Stimulated activated CD8-positive, alpha-beta memory T cell treated with anti-CD3 and anti-CD28 coated beads, Interleukin-15, amount 100 ng/mL, for 1 hour (primary cell): ENCODE results near the gene RAD51D.
"Not testable (repeated sequence)": the region's sequence is repeated elsewhere in the genome, so short reads cannot be mapped to it uniquely, and the experiment has no call there.

Experiments used
- DNase-seq: peaks from one replicate; pipeline ENCODE4 v3.0.0-alpha.2; 2020; ENCODE audit warnings: low read depth

Gene RAD51D

GRCh38 chr17:35065880-35066279 is 53.8 kb downstream of the RAD51D start:
- DNase-seq, result no peak

- DNase-seq, result no peak
These were observed 55.0 kb downstream of the RAD51D start for GRCh38 chr17:35064516-35065215.

GRCh38 chr17:35063514-35064223 is 56.0 kb downstream of the RAD51D start, which contains the start of gene RFFL:
TSS of gene RFFL (minus strand) at chr17:35063707. CDS start at chr17:35026553, 37,154 bp downstream.
- peak; percentile 56 for DNase-seq

- no peak for DNase-seq
These were observed 57.4 kb downstream of the RAD51D start for GRCh38 chr17:35062308-35062707.

- no peak for DNase-seq
These were observed 62.2 kb downstream of the RAD51D start for GRCh38 chr17:35057332-35057915.

- no peak for DNase-seq
These were observed 63.6 kb downstream of the RAD51D start for GRCh38 chr17:35056013-35056412.

GRCh38 chr17:35053204-35053603 is 66.5 kb downstream of the RAD51D start:
- no peak for DNase-seq

- DNase-seq, result no peak
These were observed 66.9 kb downstream of the RAD51D start for GRCh38 chr17:35052780-35053179.

GRCh38 chr17:35052241-35052610 is 67.4 kb downstream of the RAD51D start:
- no peak for DNase-seq

GRCh38 chr17:35051579-35052240 is 68.0 kb downstream of the RAD51D start:
- DNase-seq, result no peak

GRCh38 chr17:35051183-35051578 is 68.5 kb downstream of the RAD51D start:
- no peak for DNase-seq

GRCh38 chr17:35050170-35050569 is 69.5 kb downstream of the RAD51D start:
- no peak for DNase-seq

- no peak for DNase-seq
These were observed 70.8 kb downstream of the RAD51D start for GRCh38 chr17:35048685-35049379.

- DNase-seq, result peak; percentile 18
These were observed 72.8 kb downstream of the RAD51D start for GRCh38 chr17:35046740-35047283.

- DNase-seq, result no peak
These were observed 73.4 kb downstream of the RAD51D start for GRCh38 chr17:35046245-35046644.

GRCh38 chr17:35045458-35045979 is 74.1 kb downstream of the RAD51D start:
- not testable (repeated sequence) for DNase-seq

GRCh38 chr17:35044181-35044580 is 75.5 kb downstream of the RAD51D start:
- no peak for DNase-seq
